ENCODE measurements around the gene CHST11.

- no peak for TF ChIP-seq CTCF (IDR thresholded peaks at IDR 0.05)
- no peak for TF ChIP-seq POLR2A (IDR thresholded peaks at IDR 0.05)
Measured at GRCh38 chr12:104426926-104427546, 29.7 kb upstream of the CHST11 start.
